Transverse colon (tissue), 4 donors: ENCODE data around the gene LYRM4. TPM values are rescaled to one million over a fixed set of nuclear protein-coding genes. Genes with fewer than 3 reads are reported as not detected.
A peak's percentile ranks its signal among the peaks of the same experiment; 100 is the strongest.

Experiments
- DNase-seq: peaks from one replicate; pipeline ENCODE4 v3.0.0-alpha.2; 2019
- H3K27ac ChIP-seq, 4 donors: fragments of 200-600 bp; sonication (generic); 2 replicates each; pipeline ENCODE4 v1.5.1; 2016 to 2018; ENCODE audit warnings: inconsistent platforms in 4 of 4
- H3K27me3 ChIP-seq: fragments of 200-600 bp; sonication (generic); 2 replicates; pipeline ENCODE4 v1.5.1; 2017; ENCODE audit warnings: inconsistent platforms
- H3K36me3 ChIP-seq, 4 donors: fragments of 200-600 bp; sonication (generic); 2 replicates each; pipeline ENCODE4 v1.5.1; 2017 to 2019; ENCODE audit warnings: inconsistent platforms in 4 of 4
- H3K4me1 ChIP-seq, 4 donors: fragments of 200-600 bp; sonication (generic); 2 replicates each; pipeline ENCODE4 v1.5.1; 2017 to 2020; ENCODE audit warnings: inconsistent platforms in 4 of 4
- H3K4me3 ChIP-seq, 4 donors: fragments of 200-600 bp; sonication (generic); 1 replicate in 1 of 4; 2 replicates in 3 of 4; pipeline versions ENCODE4 v1.5.1 to v1.6.1; 2017 to 2019; ENCODE audit warnings: inconsistent platforms in 4 of 4
- H3K9me3 ChIP-seq, 2 donors: fragments of 200-600 bp; sonication (generic); 2 replicates each; pipeline ENCODE4 v1.5.1; 2017 to 2019; ENCODE audit warnings: inconsistent platforms in 2 of 2
- EP300 ChIP-seq: sonication (generic); formaldehyde crosslinking; IDR thresholded peaks from one replicate; pipeline ENCODE4 v1.6.1; 2017; ENCODE audit warnings: antibody characterized with exemption, low read depth
- POLR2A ChIP-seq: fragments of 450-650 bp; IDR thresholded peaks from one replicate; pipeline ENCODE4 v1.6.1; 2016; ENCODE audit warnings: antibody characterized with exemption, mild to moderate bottlenecking, moderate library complexity
- POLR2AphosphoS5 ChIP-seq, 3 donors: sonication (generic); formaldehyde crosslinking; IDR thresholded peaks; one replicate each; pipeline ENCODE4 v1.6.1; 2016; ENCODE audit warnings: antibody characterized with exemption in 3 of 3
- WGBS, 2 donors: methylation state at CpG; one replicate each; pipeline ENCODE4 v1.1.5; 2018; ENCODE audit warnings: low coverage in 1 of 2; 5-methylcytosine and 5-hydroxymethylcytosine counted together
- in situ Hi-C, 4 donors: fragments of 200-750 bp; cut with MboI; loops; one replicate each; pipeline versions ENCODE4 v1.15.0 to v1.15.1; 2017; ENCODE audit warnings: low sequenced_read_pairs in 3 of 4, low pct_ligation_motif_present in 1 of 4, low pct_unique_long_range_greater_than_20kb in 1 of 4
- intact Hi-C: fragments of 100-400 bp; cut with DNase I; formaldehyde crosslinking; loops from one replicate; pipeline ENCODE4 v1.15.1; 2023; ENCODE audit warnings: low total_unique reads
- total RNA-seq, 4 donors: library from RNA; depleted of rRNA; stranded (reverse); fragments of >200 nt; gene quantifications; one replicate each; pipeline ENCODE4 v1.1.0, GENCODE V29; 2016
- TF ChIP-seq, protein P1 (sequence below), 5 experiments: fragments of 200-600 bp in 3 of 5; fragments of 450-650 bp in 2 of 5; sonication (generic) in 3 of 5; IDR thresholded peaks; 1 replicate in 2 of 5; 2 replicates in 3 of 5; pipeline ENCODE4 v1.5.1; 2016 to 2017; ENCODE audit warnings: antibody characterized with exemption in 5 of 5, inconsistent platforms in 3 of 5, mild to moderate bottlenecking in 2 of 5, moderate library complexity in 1 of 5

Gene LYRM4
- total RNA-seq: 10 to 100 TPM in 1 of 4 donors, 1 to 10 TPM in 3; 3.0 to 14.0 (median 6.9) TPM

DNA sequence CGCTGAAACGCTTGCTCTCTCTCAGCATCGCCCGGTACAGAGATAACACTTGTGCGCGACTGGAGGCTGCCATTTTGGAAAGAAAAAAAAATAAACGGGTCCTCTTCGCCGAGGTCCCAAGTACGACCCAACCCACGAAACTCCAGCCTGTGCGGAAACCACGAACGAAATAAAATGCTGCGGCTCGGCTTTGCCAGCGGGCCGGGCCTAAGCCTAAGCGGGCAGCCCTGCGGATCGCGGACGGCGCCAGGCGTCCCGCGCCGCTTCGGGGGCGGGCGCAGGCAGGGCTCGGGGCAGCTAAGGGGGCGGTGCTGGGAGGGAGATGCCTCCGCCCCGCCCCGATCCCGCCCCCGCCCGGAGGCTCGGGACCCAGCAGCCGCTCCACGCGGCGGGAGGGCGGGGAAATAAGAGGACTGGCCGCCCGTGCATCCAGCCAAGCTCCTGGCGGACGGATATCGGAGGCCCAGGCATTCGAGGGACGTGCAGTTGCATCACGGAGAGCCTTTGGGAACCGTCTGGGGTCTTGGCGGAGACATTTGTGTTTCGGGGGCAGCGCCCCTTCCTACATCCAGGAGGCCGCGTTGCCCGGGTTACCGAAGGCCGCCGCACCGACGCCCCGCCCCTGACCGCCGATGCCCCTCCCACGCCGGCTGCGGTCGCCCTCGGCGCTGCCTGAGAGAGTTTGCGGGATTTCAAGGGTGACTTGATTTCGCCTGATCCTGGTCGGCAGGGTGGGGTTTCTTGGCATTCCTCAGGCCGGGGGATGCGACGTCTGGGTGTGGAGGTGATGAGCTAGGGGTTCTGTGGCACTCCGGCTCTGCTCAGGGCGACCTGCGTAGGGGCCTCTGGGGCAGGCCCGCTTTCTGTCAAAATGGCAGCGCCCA lies at the start of gene LYRM4, which contains the start of gene FARS2:
Gene LYRM4, minus strand, starts transcription at position 290 of the 884 bp plus-strand sequence. Its CDS starts 217 bp downstream, at position 73.
Gene FARS2, plus strand, starts transcription at position 853 of the 884 bp plus-strand sequence.
- WGBS, 2 donors: 0% methylated on average over 59 of the region's 85 CpGs; no CpG with 5 or more reads in 1 of the 2 donors
- Histone ChIP-seq H3K27me3 (no peaks in the 10 kb centered on the region), H3K36me3 (no peaks in the 10 kb centered on the region), H3K4me1 (peaks cover 0 to 24% (median 14%) of the 10 kb centered on the region in 4 donors), H3K27ac (peak within 1 kb of the TSS; percentile 94 to 98 (median 98)), H3K9me3 (no peaks in the 10 kb centered on the region), H3K4me3 (peak within 1 kb of the TSS; percentile 78 to 99 (median 86))
- no peak for TF ChIP-seq EP300
- TF ChIP-seq POLR2A: no peak
- TF ChIP-seq POLR2AphosphoS5 (IDR thresholded peaks at IDR 0.05): peak; percentile 4 to 48 (median 23)
- TF ChIP-seq, protein P1, sequence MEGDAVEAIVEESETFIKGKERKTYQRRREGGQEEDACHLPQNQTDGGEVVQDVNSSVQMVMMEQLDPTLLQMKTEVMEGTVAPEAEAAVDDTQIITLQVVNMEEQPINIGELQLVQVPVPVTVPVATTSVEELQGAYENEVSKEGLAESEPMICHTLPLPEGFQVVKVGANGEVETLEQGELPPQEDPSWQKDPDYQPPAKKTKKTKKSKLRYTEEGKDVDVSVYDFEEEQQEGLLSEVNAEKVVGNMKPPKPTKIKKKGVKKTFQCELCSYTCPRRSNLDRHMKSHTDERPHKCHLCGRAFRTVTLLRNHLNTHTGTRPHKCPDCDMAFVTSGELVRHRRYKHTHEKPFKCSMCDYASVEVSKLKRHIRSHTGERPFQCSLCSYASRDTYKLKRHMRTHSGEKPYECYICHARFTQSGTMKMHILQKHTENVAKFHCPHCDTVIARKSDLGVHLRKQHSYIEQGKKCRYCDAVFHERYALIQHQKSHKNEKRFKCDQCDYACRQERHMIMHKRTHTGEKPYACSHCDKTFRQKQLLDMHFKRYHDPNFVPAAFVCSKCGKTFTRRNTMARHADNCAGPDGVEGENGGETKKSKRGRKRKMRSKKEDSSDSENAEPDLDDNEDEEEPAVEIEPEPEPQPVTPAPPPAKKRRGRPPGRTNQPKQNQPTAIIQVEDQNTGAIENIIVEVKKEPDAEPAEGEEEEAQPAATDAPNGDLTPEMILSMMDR (IDR thresholded peaks at IDR 0.05): peak in 4 of 5 experiments; percentile 36 to 81 (median 62)
- peak; percentile 91 for DNase-seq
- intact Hi-C loops (loop anchor here (10.0 kb wide), 1 partner anchor 56 kb away; no protein-coding TSS in a partner anchor), in situ Hi-C loops (no loop called here)

DNA sequence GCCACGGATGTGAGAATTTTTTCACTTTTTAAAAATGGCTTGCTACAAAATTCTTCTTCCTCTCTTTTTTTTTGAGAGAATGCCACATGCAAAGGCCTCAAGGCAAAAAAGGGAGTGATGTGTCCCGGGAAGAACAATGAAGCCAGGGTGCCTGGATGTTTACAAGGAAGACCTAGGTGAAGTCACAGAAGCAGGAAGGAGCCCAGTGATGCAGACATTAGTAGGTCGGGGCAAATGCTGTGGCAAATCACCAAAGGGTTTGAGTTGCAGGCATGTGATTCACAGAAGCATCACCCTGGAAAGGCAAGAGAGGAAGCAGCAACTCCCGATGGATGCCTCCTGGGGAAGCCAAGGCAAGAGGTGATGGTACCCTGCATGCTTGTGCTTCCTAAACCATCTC lies 47.3 kb upstream of the LYRM4 start:
- H3K9me3 ChIP-seq: no peaks in the 10 kb centered on the region
- WGBS, 2 donors: 72 to 95% methylated on average over 2 to 4 of the region's 4 CpGs
- no peak for DNase-seq
- TF ChIP-seq EP300 (no peak), POLR2A (no peak), POLR2AphosphoS5 (IDR thresholded peaks at IDR 0.05) (no peak)
- TF ChIP-seq, protein P1 (IDR thresholded peaks at IDR 0.05): no peak
- H3K36me3 ChIP-seq: no peaks in the 10 kb centered on the region
- intact Hi-C loops (no loop called here), in situ Hi-C loops (loop anchor here in 1 of 4 donors (10.0 kb wide), 1 partner anchor 163 kb away; no protein-coding TSS in a partner anchor)
- no peaks in the 10 kb centered on the region for H3K27me3 ChIP-seq
- no peak overlapping the region for H3K27ac ChIP-seq
- no peak overlapping the region for H3K4me3 ChIP-seq
- H3K4me1 ChIP-seq: peaks cover 0 to 15% (median 6%) of the 10 kb centered on the region in 4 donors

DNA sequence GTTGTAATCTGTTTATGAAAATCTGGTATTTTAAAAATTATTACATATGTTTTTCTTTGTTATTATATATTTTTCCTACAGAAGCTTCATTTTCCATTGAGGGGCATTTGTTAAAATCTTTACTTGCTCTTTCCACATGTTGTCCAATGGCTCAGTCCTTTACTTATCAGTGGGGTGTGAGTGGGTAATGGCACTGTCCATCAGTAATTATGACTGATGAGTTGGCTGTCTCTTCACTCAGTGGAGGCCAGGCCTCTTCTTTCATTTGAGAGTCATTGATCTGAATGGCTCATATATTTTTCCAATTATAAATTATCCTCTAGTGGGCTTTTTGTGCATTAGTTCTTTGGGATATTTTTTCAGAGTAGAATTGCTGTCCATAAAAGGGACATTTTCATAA lies 46.3 kb upstream of the LYRM4 start:
- intact Hi-C loops: no loop called here
- no peaks in the 10 kb centered on the region for H3K9me3 ChIP-seq
- no peaks in the 10 kb centered on the region for H3K27me3 ChIP-seq
- no peak overlapping the region for H3K4me3 ChIP-seq
- TF ChIP-seq EP300 (no peak), POLR2AphosphoS5 (IDR thresholded peaks at IDR 0.05) (no peak), POLR2A (no peak)
- TF ChIP-seq, protein P1 (IDR thresholded peaks at IDR 0.05): no peak
- H3K4me1 ChIP-seq: peaks cover 0 to 15% (median 8%) of the 10 kb centered on the region in 4 donors
- no peak for DNase-seq
- in situ Hi-C loops: loop anchor here in 1 of 4 donors (10.0 kb wide), 1 partner anchor 162 kb away; no protein-coding TSS in a partner anchor
- no peaks in the 10 kb centered on the region for H3K36me3 ChIP-seq
- H3K27ac ChIP-seq: no peak overlapping the region

DNA sequence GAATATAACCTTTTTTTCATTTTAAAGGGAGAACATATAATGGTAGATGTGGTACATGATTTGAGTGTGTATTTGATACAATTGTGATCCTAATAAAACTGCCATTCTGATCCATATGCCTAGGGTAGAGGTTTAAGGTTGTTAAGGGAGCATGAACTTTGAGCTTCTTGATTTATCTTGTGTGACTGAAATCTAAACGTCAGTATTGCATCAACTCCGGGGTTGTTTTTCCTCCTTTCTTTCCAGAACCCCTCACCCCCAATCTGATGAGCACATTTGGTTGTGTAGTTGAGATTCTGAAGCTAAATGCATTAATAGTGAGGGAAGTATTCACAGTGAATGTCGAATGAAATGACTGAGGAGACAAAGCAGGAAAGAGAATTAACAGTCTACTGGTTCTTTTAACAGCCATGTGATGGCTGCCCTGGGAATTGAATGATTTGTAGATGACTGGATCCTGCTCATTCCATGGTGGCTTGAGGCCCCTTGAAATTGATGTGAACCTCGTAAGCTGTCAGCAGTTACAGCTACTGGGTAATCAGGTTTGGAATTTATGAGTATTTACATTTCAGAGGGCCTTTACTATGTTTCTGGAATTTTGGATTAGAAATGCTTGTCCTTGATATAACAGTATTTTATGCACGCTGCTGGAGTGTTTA lies 45.3 kb upstream of the LYRM4 start:
- DNase-seq: no peak
- WGBS, 2 donors: 41 to 47% methylated on average over 3 to 5 of the region's 5 CpGs

More for the DNA sequence above, 45.3 kb upstream of the LYRM4 start:
- Histone ChIP-seq H3K9me3 (no peaks in the 10 kb centered on the region), H3K36me3 (no peaks in the 10 kb centered on the region), H3K4me3 (no peak overlapping the region), H3K27me3 (no peaks in the 10 kb centered on the region), H3K27ac (no peak overlapping the region), H3K4me1 (peaks cover 0 to 15% (median 9%) of the 10 kb centered on the region in 4 donors)
- in situ Hi-C loops: loop anchor here in 1 of 4 donors (10.0 kb wide), 1 partner anchor 161 kb away; no protein-coding TSS in a partner anchor
- intact Hi-C loops: no loop called here
- TF ChIP-seq EP300: no peak
- no peak for TF ChIP-seq POLR2A
- TF ChIP-seq, protein P1 (IDR thresholded peaks at IDR 0.05): no peak
- TF ChIP-seq POLR2AphosphoS5 (IDR thresholded peaks at IDR 0.05): no peak
